Esophagus muscularis mucosa (tissue), 4 donors: ENCODE results near the gene AUTS2. TPM values are rescaled to one million over a fixed set of nuclear protein-coding genes. Genes with fewer than 3 reads are reported as not detected.

Experiments used
- DNase-seq: peaks from one replicate; pipeline ENCODE4 v3.0.0-alpha.2; 2017; ENCODE audit errors: extremely low spot score
- H3K27ac ChIP-seq, 4 donors: fragments of 200-600 bp; sonication (generic); replicated peaks in 1 of 4; 1 replicate in 3 of 4; 2 replicates in 1 of 4; pipeline ENCODE4 v1.5.1; 2016 to 2019; ENCODE audit warnings: mild to moderate bottlenecking in 1 of 4
- H3K27me3 ChIP-seq, 4 donors: fragments of 200-600 bp; sonication (generic); one replicate each; pipeline versions ENCODE4 v1.5.1 to v1.6.0; 2016 to 2019
- H3K36me3 ChIP-seq, 4 donors: fragments of 200-600 bp; sonication (generic); one replicate each; pipeline ENCODE4 v1.5.1; 2016 to 2019
- H3K4me1 ChIP-seq, 4 donors: fragments of 200-600 bp; sonication (generic); one replicate each; pipeline ENCODE4 v1.5.1; 2016 to 2019
- H3K4me3 ChIP-seq, 4 donors: fragments of 200-600 bp; sonication (generic); 1 replicate in 2 of 4; 2 replicates in 2 of 4; pipeline ENCODE4 v1.5.1; 2016 to 2019; ENCODE audit warnings: mild to moderate bottlenecking in 4 of 4, moderate library complexity in 1 of 4
- H3K9me3 ChIP-seq, 4 donors: fragments of 200-600 bp; sonication (generic); 1 replicate in 3 of 4; 2 replicates in 1 of 4; pipeline ENCODE4 v1.5.1; 2016 to 2019
- CTCF ChIP-seq, 3 experiments: fragments of 200-600 bp in 2 of 3; fragments of 450-650 bp in 1 of 3; sonication (generic) in 2 of 3; IDR thresholded peaks; one replicate each; pipeline ENCODE4 v1.5.1; 2017 to 2019; ENCODE audit warnings: antibody characterized with exemption in 3 of 3, mild to moderate bottlenecking in 2 of 3, moderate library complexity in 1 of 3
- EP300 ChIP-seq: sonication (generic); formaldehyde crosslinking; IDR thresholded peaks from one replicate; pipeline ENCODE4 v1.6.1; 2017; ENCODE audit warnings: antibody characterized with exemption
- POLR2A ChIP-seq: fragments of 450-650 bp; IDR thresholded peaks from one replicate; pipeline ENCODE4 v1.6.1; 2017; ENCODE audit warnings: antibody characterized with exemption, moderate library complexity, mild to moderate bottlenecking, low read depth
- POLR2AphosphoS5 ChIP-seq, 2 donors: sonication (generic); formaldehyde crosslinking; IDR thresholded peaks; one replicate each; pipeline ENCODE4 v1.6.1; 2017; ENCODE audit warnings: antibody characterized with exemption in 2 of 2
- WGBS: methylation state at CpG from one replicate; pipeline ENCODE4 v1.1.5; 2018; 5-methylcytosine and 5-hydroxymethylcytosine counted together
- intact Hi-C: fragments of 100-400 bp; cut with DNase I; formaldehyde crosslinking; loops from one replicate; pipeline ENCODE4 v1.15.1; 2023
- total RNA-seq, 4 donors: library from RNA; depleted of rRNA; stranded (reverse); fragments of >200 nt; gene quantifications; one replicate each; pipeline versions ENCODE4 v1.1.0 to v1.2.1, GENCODE V29; 2016

The AUTS2 gene
- total RNA-seq, 4 donors from 2014 or later = 18.5 to 44.9 (median 34.2) TPM

- H3K36me3 ChIP-seq = no peaks in the 10 kb centered on the region
- H3K27me3 ChIP-seq = no peaks in the 10 kb centered on the region
- H3K9me3 ChIP-seq = no peaks in the 10 kb centered on the region
- peaks cover 12 to 29% (median 25%) of the 10 kb centered on the region in 4 donors for H3K4me1 ChIP-seq
- no peak overlapping the region for H3K27ac ChIP-seq
- DNase-seq = no peak
- WGBS = 68% methylated on average over 1 of the region's 1 CpG
- no peak for TF ChIP-seq POLR2A
- no peak for TF ChIP-seq CTCF (IDR thresholded peaks at IDR 0.05)
- no peak for TF ChIP-seq EP300
- no peak for TF ChIP-seq POLR2AphosphoS5 (IDR thresholded peaks at IDR 0.05)
- no peak overlapping the region for H3K4me3 ChIP-seq
- intact Hi-C loops = no loop called here
Measured at GRCh38 chr7:70015353-70015752, 417.1 kb downstream of the AUTS2 start.

DNA sequence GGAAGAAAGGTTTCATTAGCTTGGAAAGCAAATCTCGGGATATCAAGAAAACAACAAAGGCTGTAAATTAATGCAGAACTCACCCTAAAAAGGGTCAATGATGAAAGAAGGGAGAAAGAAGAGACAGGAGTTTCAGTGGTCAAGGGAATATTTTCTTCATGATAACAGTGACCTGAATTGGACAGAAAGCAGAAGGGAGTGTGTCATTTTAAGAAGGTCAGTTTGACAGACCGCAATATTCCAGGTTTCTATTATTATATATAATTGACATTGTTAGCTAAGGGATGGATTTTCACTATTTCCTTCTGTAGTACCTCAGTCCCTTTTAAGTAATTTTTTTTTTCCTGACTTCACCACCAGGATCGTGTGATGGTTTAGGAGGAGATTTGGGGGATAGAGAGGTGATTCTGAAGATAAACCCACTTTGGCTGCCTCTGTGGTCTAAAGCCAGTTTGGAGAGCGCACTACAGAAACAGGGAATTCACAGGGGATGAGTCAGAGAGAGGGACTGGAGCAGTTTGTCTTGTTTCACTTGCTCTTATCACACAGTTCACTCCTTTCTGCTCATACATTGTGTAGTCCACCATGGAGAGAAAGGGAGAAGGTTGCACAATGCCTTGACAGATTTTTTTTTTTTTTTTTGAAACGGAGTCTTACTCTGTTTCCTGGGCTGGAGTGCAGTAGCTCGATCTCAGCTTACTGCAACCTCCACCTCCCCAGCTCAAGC is 417.9 kb downstream of the AUTS2 start:
- Histone ChIP-seq H3K4me3 (no peak overlapping the region), H3K27me3 (no peaks in the 10 kb centered on the region), H3K36me3 (no peaks in the 10 kb centered on the region), H3K4me1 (peaks cover 12 to 29% (median 25%) of the 10 kb centered on the region in 4 donors), H3K27ac (peak overlapping the region in 2 of 4 donors; percentile 7 to 19), H3K9me3 (no peaks in the 10 kb centered on the region)
- WGBS = 52% methylated on average over 6 of the region's 6 CpGs
- TF ChIP-seq CTCF (IDR thresholded peaks at IDR 0.05) (no peak), POLR2A (no peak), EP300 (no peak), POLR2AphosphoS5 (IDR thresholded peaks at IDR 0.05) (no peak)
- intact Hi-C loops = no loop called here
- no peak for DNase-seq

DNA sequence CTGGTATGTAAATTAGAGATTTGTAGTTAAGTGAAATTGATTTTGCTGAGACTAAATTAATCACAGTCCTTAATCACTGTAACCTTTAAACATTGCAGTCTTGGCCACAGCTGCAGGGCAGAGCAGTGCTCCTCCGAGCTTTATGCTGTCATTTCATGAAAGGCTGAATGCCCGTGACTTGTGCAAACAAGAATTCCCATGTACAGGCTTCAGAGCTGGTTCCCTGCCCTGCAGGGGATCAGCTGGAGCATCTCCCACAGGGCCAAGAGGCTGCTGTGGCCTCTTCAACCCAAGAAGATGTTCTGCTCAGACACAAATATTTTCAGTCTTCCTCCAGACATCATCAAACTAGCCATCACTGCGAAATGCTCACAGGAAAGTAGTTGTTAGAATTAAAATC is 419.1 kb downstream of the AUTS2 start:
- no peak for DNase-seq
- intact Hi-C loops = no loop called here
- Histone ChIP-seq H3K27me3 (no peaks in the 10 kb centered on the region), H3K27ac (no peak overlapping the region), H3K4me1 (peaks cover 15 to 29% (median 25%) of the 10 kb centered on the region in 4 donors), H3K36me3 (no peaks in the 10 kb centered on the region), H3K9me3 (no peaks in the 10 kb centered on the region), H3K4me3 (no peak overlapping the region)
- TF ChIP-seq POLR2A = no peak
- no peak for TF ChIP-seq POLR2AphosphoS5 (IDR thresholded peaks at IDR 0.05)
- no peak for TF ChIP-seq EP300
- no peak for TF ChIP-seq CTCF (IDR thresholded peaks at IDR 0.05)
- 77% methylated on average over 3 of the region's 3 CpGs for WGBS

GRCh38 chr7:70018700-70019099 is 420.4 kb downstream of the AUTS2 start:
- Histone ChIP-seq H3K9me3 (no peaks in the 10 kb centered on the region), H3K27me3 (no peaks in the 10 kb centered on the region), H3K27ac (no peak overlapping the region), H3K4me1 (peaks cover 17 to 29% (median 25%) of the 10 kb centered on the region in 4 donors), H3K4me3 (no peak overlapping the region), H3K36me3 (no peaks in the 10 kb centered on the region)
- WGBS = 92% methylated on average over 1 of the region's 1 CpG
- TF ChIP-seq EP300 (no peak), POLR2AphosphoS5 (IDR thresholded peaks at IDR 0.05) (no peak), CTCF (IDR thresholded peaks at IDR 0.05) (no peak), POLR2A (no peak)
- DNase-seq = no peak
- intact Hi-C loops = no loop called here

GRCh38 chr7:70027867-70028266 is 429.6 kb downstream of the AUTS2 start:
- no peak for TF ChIP-seq CTCF (IDR thresholded peaks at IDR 0.05)
- no peak for TF ChIP-seq POLR2A
- DNase-seq = no peak
- no peaks in the 10 kb centered on the region for H3K36me3 ChIP-seq
- H3K27me3 ChIP-seq = no peaks in the 10 kb centered on the region
- H3K9me3 ChIP-seq = no peaks in the 10 kb centered on the region
- peaks cover 15 to 40% (median 25%) of the 10 kb centered on the region in 4 donors for H3K4me1 ChIP-seq
- no peak overlapping the region for H3K27ac ChIP-seq
- 63% methylated on average over 4 of the region's 4 CpGs for WGBS
- intact Hi-C loops = no loop called here
- no peak overlapping the region for H3K4me3 ChIP-seq
